A549 (cell line): ENCODE measurements around the gene DGKH.

Experiments
- CTCF ChIP-seq: fragments of >200 bp; sonication (Bioruptor Twin); formaldehyde crosslinking; IDR thresholded peaks from 3 replicates; pipeline ENCODE4 v1.5.1; 2016
- HEYL ChIP-seq: fragments of 250-450 bp; sonication (Bioruptor Pico); IDR thresholded peaks from 2 replicates; pipeline ENCODE4 v1.8.0; 2021; ENCODE audit warnings: mild to moderate bottlenecking, moderate library complexity
- HMGXB4 ChIP-seq: fragments of 250-450 bp; sonication (Bioruptor Pico); IDR thresholded peaks from 2 replicates; pipeline ENCODE4 v1.5.0; 2021; ENCODE audit warnings: mild to moderate bottlenecking, moderate library complexity, borderline replicate concordance
- KDM1A ChIP-seq: fragments of 200-600 bp; sonication (generic); IDR thresholded peaks from 2 replicates; pipeline ENCODE4 v1.6.1; 2016; ENCODE audit warnings: low read depth, mild to moderate bottlenecking
- MAX ChIP-seq: IDR thresholded peaks from 2 replicates; pipeline ENCODE4 v1.6.1; 2012
- TF ChIP-seq, protein P1 (sequence below): fragments of 200-600 bp; sonication (generic); IDR thresholded peaks from 2 replicates; pipeline ENCODE4 v1.6.1; 2016; ENCODE audit warnings: antibody characterized with exemption, mild to moderate bottlenecking, moderate library complexity

DNA sequence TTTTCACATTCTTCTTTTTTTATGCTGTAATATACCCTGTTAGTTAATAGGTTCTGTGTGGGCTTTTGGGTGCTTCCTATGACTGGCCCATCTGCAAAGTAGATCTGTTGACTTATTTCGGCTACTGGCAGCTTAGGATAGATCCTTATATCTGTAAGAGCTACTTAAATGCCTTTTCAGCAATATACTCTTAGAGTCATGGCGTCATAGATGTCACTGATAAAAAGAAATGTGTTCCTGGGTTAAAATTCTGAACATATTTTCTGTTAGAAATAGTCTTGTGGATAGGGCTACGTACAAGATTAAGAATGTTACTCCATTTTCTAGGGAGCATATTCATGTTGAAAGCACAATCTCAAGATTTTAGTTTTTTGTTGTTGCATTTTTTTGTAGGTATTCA is 228.2 kb downstream of the DGKH start:
- TF ChIP-seq CTCF, result no peak
- no peak for TF ChIP-seq KDM1A
- TF ChIP-seq, protein P1, sequence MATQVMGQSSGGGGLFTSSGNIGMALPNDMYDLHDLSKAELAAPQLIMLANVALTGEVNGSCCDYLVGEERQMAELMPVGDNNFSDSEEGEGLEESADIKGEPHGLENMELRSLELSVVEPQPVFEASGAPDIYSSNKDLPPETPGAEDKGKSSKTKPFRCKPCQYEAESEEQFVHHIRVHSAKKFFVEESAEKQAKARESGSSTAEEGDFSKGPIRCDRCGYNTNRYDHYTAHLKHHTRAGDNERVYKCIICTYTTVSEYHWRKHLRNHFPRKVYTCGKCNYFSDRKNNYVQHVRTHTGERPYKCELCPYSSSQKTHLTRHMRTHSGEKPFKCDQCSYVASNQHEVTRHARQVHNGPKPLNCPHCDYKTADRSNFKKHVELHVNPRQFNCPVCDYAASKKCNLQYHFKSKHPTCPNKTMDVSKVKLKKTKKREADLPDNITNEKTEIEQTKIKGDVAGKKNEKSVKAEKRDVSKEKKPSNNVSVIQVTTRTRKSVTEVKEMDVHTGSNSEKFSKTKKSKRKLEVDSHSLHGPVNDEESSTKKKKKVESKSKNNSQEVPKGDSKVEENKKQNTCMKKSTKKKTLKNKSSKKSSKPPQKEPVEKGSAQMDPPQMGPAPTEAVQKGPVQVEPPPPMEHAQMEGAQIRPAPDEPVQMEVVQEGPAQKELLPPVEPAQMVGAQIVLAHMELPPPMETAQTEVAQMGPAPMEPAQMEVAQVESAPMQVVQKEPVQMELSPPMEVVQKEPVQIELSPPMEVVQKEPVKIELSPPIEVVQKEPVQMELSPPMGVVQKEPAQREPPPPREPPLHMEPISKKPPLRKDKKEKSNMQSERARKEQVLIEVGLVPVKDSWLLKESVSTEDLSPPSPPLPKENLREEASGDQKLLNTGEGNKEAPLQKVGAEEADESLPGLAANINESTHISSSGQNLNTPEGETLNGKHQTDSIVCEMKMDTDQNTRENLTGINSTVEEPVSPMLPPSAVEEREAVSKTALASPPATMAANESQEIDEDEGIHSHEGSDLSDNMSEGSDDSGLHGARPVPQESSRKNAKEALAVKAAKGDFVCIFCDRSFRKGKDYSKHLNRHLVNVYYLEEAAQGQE, result no peak
- no peak for TF ChIP-seq HMGXB4 (CRISPR knock-in tag)
- no peak for TF ChIP-seq MAX
- no peak for TF ChIP-seq HEYL (CRISPR knock-in tag)
